ENCODE data around the gene RECQL5.

Gene RECQL5

DNA sequence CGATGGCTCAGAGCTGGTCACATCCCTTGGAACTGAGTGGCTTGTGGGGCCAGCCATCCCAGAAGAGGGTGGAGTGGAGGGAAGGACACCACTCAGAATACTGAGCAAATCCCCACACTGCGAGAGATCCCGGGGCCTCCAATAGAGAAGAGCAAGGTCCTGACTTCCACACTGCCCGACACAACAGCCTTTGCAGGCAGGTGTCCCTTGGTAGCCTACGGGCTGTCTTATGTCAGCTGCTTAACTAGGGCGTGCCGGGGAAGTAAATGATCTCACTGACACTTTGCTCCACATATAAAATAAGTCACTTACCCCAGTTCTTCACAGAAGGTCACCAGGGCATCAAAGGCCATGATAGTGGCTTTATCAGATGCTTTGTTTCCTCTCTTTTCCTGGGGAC lies 16.1 kb downstream of the RECQL5 start:
- Mint-ChIP-seq H3K27ac (no peak overlapping the region), H3K4me3 (no peak overlapping the region), H3K27me3 (ENCODE audit: low read depth) (no peaks in the 10 kb centered on the region), H3K36me3 (ENCODE audit: low read depth) (peaks cover 37% of the 10 kb centered on the region), H3K4me1 (no peaks in the 10 kb centered on the region), H3K9me3 (no peaks in the 10 kb centered on the region)
- TF ChIP-seq, protein P1, sequence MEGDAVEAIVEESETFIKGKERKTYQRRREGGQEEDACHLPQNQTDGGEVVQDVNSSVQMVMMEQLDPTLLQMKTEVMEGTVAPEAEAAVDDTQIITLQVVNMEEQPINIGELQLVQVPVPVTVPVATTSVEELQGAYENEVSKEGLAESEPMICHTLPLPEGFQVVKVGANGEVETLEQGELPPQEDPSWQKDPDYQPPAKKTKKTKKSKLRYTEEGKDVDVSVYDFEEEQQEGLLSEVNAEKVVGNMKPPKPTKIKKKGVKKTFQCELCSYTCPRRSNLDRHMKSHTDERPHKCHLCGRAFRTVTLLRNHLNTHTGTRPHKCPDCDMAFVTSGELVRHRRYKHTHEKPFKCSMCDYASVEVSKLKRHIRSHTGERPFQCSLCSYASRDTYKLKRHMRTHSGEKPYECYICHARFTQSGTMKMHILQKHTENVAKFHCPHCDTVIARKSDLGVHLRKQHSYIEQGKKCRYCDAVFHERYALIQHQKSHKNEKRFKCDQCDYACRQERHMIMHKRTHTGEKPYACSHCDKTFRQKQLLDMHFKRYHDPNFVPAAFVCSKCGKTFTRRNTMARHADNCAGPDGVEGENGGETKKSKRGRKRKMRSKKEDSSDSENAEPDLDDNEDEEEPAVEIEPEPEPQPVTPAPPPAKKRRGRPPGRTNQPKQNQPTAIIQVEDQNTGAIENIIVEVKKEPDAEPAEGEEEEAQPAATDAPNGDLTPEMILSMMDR (IDR thresholded peaks at IDR 0.05; ENCODE audit: unreplicated experiment in 3 of 3) = no peak

GRCh38 chr17:75649687-75650086 lies 17.3 kb downstream of the RECQL5 start:
- Mint-ChIP-seq H3K4me3 (no peak overlapping the region), H3K27ac (no peak overlapping the region)

DNA sequence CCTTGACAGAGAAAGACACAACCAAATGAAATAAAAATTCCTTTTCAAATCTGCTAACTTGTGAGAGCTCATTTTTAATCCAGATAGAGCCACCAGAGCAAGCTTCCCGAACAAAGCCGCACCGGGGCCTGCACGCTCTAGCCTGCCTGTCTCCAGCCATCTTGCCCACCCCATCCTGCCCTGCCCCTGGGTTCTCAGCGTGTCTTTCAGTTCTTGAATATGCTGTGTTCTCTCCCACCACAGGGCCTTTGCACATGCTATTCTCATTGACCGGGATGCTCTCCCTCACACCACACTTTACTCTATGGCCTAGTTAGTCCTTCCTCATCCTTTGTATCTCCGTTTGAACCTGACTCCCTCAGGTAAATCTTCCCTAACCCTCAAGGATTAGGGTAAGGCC lies 19.0 kb downstream of the RECQL5 start:
- Mint-ChIP-seq H3K27ac (peak overlapping the region in 1 of 3 experiments; percentile 12), H3K36me3 (ENCODE audit: low read depth) (peaks cover 27% of the 10 kb centered on the region), H3K27me3 (ENCODE audit: low read depth) (no peaks in the 10 kb centered on the region), H3K9me3 (no peaks in the 10 kb centered on the region), H3K4me1 (no peaks in the 10 kb centered on the region), H3K4me3 (no peak overlapping the region)
- TF ChIP-seq, protein P1 (IDR thresholded peaks at IDR 0.05; ENCODE audit: unreplicated experiment in 3 of 3) = no peak

More at GRCh38 chr17:75649687-75650086, 17.3 kb downstream of the RECQL5 start:
- no peaks in the 10 kb centered on the region for H3K4me1 Mint-ChIP-seq
- TF ChIP-seq, protein P1 (IDR thresholded peaks at IDR 0.05; ENCODE audit: unreplicated experiment in 3 of 3) = no peak
- H3K9me3 Mint-ChIP-seq = no peaks in the 10 kb centered on the region
- H3K27me3 Mint-ChIP-seq (ENCODE audit: low read depth) = no peaks in the 10 kb centered on the region
- peaks cover 37% of the 10 kb centered on the region for H3K36me3 Mint-ChIP-seq (ENCODE audit: low read depth)

- H3K4me3 Mint-ChIP-seq = no peak overlapping the region
These were observed 19.9 kb downstream of the RECQL5 start for GRCh38 chr17:75647061-75647460.

GRCh38 chr17:75646638-75646992 lies 20.3 kb downstream of the RECQL5 start:
- peaks cover 22% of the 10 kb centered on the region for H3K36me3 Mint-ChIP-seq (ENCODE audit: low read depth)
- H3K4me1 Mint-ChIP-seq = no peaks in the 10 kb centered on the region
- no peaks in the 10 kb centered on the region for H3K27me3 Mint-ChIP-seq (ENCODE audit: low read depth)
- no peaks in the 10 kb centered on the region for H3K9me3 Mint-ChIP-seq
- H3K4me3 Mint-ChIP-seq = no peak overlapping the region
- H3K27ac Mint-ChIP-seq = peak overlapping the region; percentile 98 to 99 (median 98)
- TF ChIP-seq, protein P1 (IDR thresholded peaks at IDR 0.05; ENCODE audit: unreplicated experiment in 3 of 3) = no peak

More at GRCh38 chr17:75647061-75647460, 19.9 kb downstream of the RECQL5 start:
- Mint-ChIP-seq H3K36me3 (ENCODE audit: low read depth) (peaks cover 22% of the 10 kb centered on the region), H3K27ac (peak overlapping the region; percentile 98 to 99 (median 98)), H3K9me3 (no peaks in the 10 kb centered on the region), H3K27me3 (ENCODE audit: low read depth) (no peaks in the 10 kb centered on the region), H3K4me1 (no peaks in the 10 kb centered on the region)
- TF ChIP-seq, protein P1 (IDR thresholded peaks at IDR 0.05; ENCODE audit: unreplicated experiment in 3 of 3) = no peak

DNA sequence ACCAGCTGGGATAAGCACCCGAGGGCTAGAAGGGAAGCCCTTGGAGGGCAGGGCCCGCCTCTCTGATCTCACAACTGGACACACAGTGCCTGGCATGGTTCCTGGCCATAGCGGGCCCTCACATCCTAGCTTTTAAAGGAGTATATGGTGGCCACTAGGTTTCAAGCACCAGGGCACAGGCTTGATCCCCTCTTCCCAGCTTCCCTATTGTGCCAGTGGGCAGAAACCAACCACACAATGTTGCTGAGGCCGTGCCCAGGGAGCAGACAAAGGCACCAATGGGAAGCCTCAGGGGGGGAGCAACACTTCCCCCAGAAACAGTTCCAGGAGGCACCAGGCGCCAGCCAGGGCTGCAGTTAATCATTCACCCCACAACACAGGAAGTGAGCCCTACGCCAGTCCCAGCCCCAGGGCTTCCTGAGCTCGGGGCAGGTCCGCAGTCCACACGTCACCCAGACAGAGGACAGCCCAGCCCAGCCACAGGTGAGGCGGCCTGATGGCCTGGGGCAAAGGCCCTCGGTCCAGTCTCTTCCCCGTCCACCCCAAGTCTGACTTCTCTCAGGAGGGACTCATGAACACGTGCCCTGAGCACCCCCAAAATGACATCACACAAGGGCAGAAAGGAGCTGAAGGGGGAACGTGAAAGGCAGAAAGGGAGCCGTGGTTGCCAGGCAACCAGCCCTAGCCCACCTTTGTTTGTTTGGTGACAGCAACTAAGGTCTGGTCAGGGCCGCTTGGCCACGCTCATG lies 20.9 kb downstream of the RECQL5 start:
- H3K9me3 Mint-ChIP-seq = no peaks in the 10 kb centered on the region
- peak overlapping the region; percentile 27 to 65 (median 34) for H3K4me3 Mint-ChIP-seq
- TF ChIP-seq, protein P1 (IDR thresholded peaks at IDR 0.05; ENCODE audit: unreplicated experiment in 3 of 3) = no peak
- H3K36me3 Mint-ChIP-seq (ENCODE audit: low read depth) = peaks cover 22% of the 10 kb centered on the region
- H3K27ac Mint-ChIP-seq = peak overlapping the region; percentile 98 to 99 (median 98)
- H3K27me3 Mint-ChIP-seq (ENCODE audit: low read depth) = no peaks in the 10 kb centered on the region
- H3K4me1 Mint-ChIP-seq = no peaks in the 10 kb centered on the region

Data from nephron (organoid).